ENCODE results near the gene LSM4.

LSM4 gene

GRCh38 chr19:18310118-18310909 is 12.6 kb downstream of the LSM4 start:
- Histone ChIP-seq H3K9me2 (replicated peaks; ENCODE audit: control insufficient read depth, low read length) (no peaks in the 10 kb centered on the region), H3K36me3 (ENCODE audit: control insufficient read depth, low read length) (peaks cover 95% of the 10 kb centered on the region), H3K4me1 (ENCODE audit: control insufficient read depth, low read length) (peaks cover 28% of the 10 kb centered on the region), H3K9me3 (ENCODE audit: control insufficient read depth, insufficient read depth, low read length) (no peaks in the 10 kb centered on the region), H4K20me1 (ENCODE audit: control insufficient read depth, insufficient read depth, low read depth, low read length) (no peaks in the 10 kb centered on the region), H3K27me3 (ENCODE audit: control insufficient read depth, low read length) (no peaks in the 10 kb centered on the region), H3F3A (ENCODE audit: control insufficient read depth, insufficient read depth) (peaks cover 8% of the 10 kb centered on the region), H3K79me2 (ENCODE audit: control insufficient read depth, low read length) (peaks cover 8% of the 10 kb centered on the region), H3K27ac (ENCODE audit: low read depth, low read length) (no peak overlapping the region), H3K4me3 (ENCODE audit: low read length) (no peak overlapping the region), H3K4me2 (ENCODE audit: low read length) (no peak overlapping the region)
- TF ChIP-seq CTCF (IDR thresholded peaks at IDR 0.05; ENCODE audit: low read depth, low read length, poor library complexity, severe bottlenecking) (no peak), EZH2phosphoT487 (IDR thresholded peaks at IDR 0.05; ENCODE audit: borderline replicate concordance, low read length) (no peak)

GRCh38 chr19:18309525-18310064 is 13.3 kb downstream of the LSM4 start:
- TF ChIP-seq CTCF (IDR thresholded peaks at IDR 0.05; ENCODE audit: low read depth, low read length, poor library complexity, severe bottlenecking) (no peak), EZH2phosphoT487 (IDR thresholded peaks at IDR 0.05; ENCODE audit: borderline replicate concordance, low read length) (no peak)
- Histone ChIP-seq H3F3A (ENCODE audit: control insufficient read depth, insufficient read depth) (peaks cover 8% of the 10 kb centered on the region), H3K9me2 (replicated peaks; ENCODE audit: control insufficient read depth, low read length) (no peaks in the 10 kb centered on the region), H3K4me3 (ENCODE audit: low read length) (no peak overlapping the region), H3K27me3 (ENCODE audit: control insufficient read depth, low read length) (no peaks in the 10 kb centered on the region), H4K20me1 (ENCODE audit: control insufficient read depth, insufficient read depth, low read depth, low read length) (no peaks in the 10 kb centered on the region), H3K27ac (ENCODE audit: low read depth, low read length) (no peak overlapping the region), H3K4me1 (ENCODE audit: control insufficient read depth, low read length) (peaks cover 35% of the 10 kb centered on the region), H3K4me2 (ENCODE audit: low read length) (no peak overlapping the region), H3K36me3 (ENCODE audit: control insufficient read depth, low read length) (peaks cover 90% of the 10 kb centered on the region), H3K9me3 (ENCODE audit: control insufficient read depth, insufficient read depth, low read length) (no peaks in the 10 kb centered on the region), H3K79me2 (ENCODE audit: control insufficient read depth, low read length) (peaks cover 7% of the 10 kb centered on the region)

- H4K20me1 ChIP-seq (ENCODE audit: control insufficient read depth, insufficient read depth, low read depth, low read length) = no peaks in the 10 kb centered on the region
- H3K4me2 ChIP-seq (ENCODE audit: low read length) = no peak overlapping the region
- H3K4me1 ChIP-seq (ENCODE audit: control insufficient read depth, low read length) = peaks cover 42% of the 10 kb centered on the region
- H3F3A ChIP-seq (ENCODE audit: control insufficient read depth, insufficient read depth) = peaks cover 8% of the 10 kb centered on the region
- no peaks in the 10 kb centered on the region for H3K9me2 ChIP-seq (replicated peaks; ENCODE audit: control insufficient read depth, low read length)
- H3K4me3 ChIP-seq (ENCODE audit: low read length) = no peak overlapping the region
- H3K9me3 ChIP-seq (ENCODE audit: control insufficient read depth, insufficient read depth, low read length) = no peaks in the 10 kb centered on the region
- TF ChIP-seq CTCF (IDR thresholded peaks at IDR 0.05; ENCODE audit: low read depth, low read length, poor library complexity, severe bottlenecking) (no peak), EZH2phosphoT487 (IDR thresholded peaks at IDR 0.05; ENCODE audit: borderline replicate concordance, low read length) (no peak)
- no peak overlapping the region for H3K27ac ChIP-seq (ENCODE audit: low read depth, low read length)
- no peaks in the 10 kb centered on the region for H3K27me3 ChIP-seq (ENCODE audit: control insufficient read depth, low read length)
- H3K36me3 ChIP-seq (ENCODE audit: control insufficient read depth, low read length) = peaks cover 85% of the 10 kb centered on the region
- H3K79me2 ChIP-seq (ENCODE audit: control insufficient read depth, low read length) = peaks cover 5% of the 10 kb centered on the region
Measured at GRCh38 chr19:18308948-18309325, 13.9 kb downstream of the LSM4 start.
